ENCODE results near the gene CFAP69.
"Not testable (repeated sequence)": the region's sequence is repeated elsewhere in the genome, so short reads cannot be mapped to it uniquely, and the experiment has no call there.

CFAP69 gene

DNA sequence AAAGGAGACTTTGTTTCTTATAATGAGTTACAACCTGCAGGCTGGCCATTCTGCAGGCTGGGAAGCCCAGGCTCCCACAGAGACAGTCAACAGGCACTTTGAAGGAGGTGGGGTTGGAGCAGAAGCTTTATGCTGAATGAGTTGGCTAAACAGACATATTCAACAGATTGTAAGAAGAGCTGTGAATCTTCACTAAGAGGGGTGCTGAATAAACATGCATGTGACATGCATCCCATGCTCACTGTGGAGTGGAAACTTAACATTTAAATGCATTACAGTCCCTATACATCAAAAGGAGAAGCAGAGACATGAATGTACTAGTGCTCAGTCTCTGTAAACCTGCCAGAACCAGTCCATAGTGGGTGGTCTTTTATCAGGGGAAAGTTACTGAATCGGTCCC lies 1.4 kb upstream of the CFAP69 start:
- Mint-ChIP-seq H3K36me3 (no peaks in the 10 kb centered on the region), H3K9me3 (no peaks in the 10 kb centered on the region), H3K4me3 (peak overlapping the region; percentile 80), H3K4me1 (peaks cover 23% of the 10 kb centered on the region), H3K27me3 (no peaks in the 10 kb centered on the region), H3K27ac (no peak overlapping the region)
- ATAC-seq (ENCODE audit: low read depth) = no peak
- DNase-seq (ENCODE audit: low spot score in 2 of 2) = no peak

GRCh38 chr7:90244565-90244908 lies 437 bp upstream of the CFAP69 start:
- Mint-ChIP-seq H3K4me3 (peak overlapping the region; percentile 95), H3K4me1 (peaks cover 27% of the 10 kb centered on the region), H3K36me3 (no peaks in the 10 kb centered on the region), H3K27ac (peak overlapping the region; percentile 92), H3K27me3 (no peaks in the 10 kb centered on the region), H3K9me3 (peaks cover 2% of the 10 kb centered on the region)
- ATAC-seq (ENCODE audit: low read depth) (no peak), DNase-seq (ENCODE audit: low spot score in 2 of 2) (no peak)

- Mint-ChIP-seq H3K4me3 (peak overlapping the region; percentile 95), H3K27ac (peak overlapping the region; percentile 92), H3K9me3 (peaks cover 5% of the 10 kb centered on the region), H3K27me3 (peaks cover 2% of the 10 kb centered on the region), H3K36me3 (no peaks in the 10 kb centered on the region), H3K4me1 (peaks cover 24% of the 10 kb centered on the region)
- ATAC-seq (ENCODE audit: low read depth) = no peak
- no peak for DNase-seq (ENCODE audit: low spot score in 2 of 2)
Measured at GRCh38 chr7:90246171-90246570, 1.2 kb downstream of the CFAP69 start.

DNA sequence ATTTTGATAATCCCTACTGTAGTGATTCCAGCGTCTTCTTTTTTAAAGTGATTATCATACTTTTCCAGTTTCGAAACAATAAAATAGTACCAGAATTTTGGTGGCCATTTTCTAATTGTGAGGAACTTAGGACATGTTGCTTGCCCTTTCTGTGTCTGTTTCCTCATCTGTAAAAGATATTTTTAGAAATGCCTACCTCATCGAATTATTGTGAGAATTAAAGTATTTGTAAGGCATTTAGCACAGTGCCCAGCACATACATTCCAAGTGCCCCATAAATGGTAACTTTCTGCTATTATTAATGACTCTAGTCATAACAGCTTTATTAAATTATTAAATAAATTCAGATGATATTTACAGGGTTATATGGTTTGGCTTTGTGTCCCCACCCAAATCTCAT lies 3.7 kb downstream of the CFAP69 start:
- Mint-ChIP-seq H3K9me3 (peaks cover 5% of the 10 kb centered on the region), H3K4me1 (peaks cover 15% of the 10 kb centered on the region), H3K4me3 (no peak overlapping the region), H3K27me3 (peaks cover 3% of the 10 kb centered on the region), H3K27ac (no peak overlapping the region), H3K36me3 (no peaks in the 10 kb centered on the region)
- DNase-seq (ENCODE audit: low spot score in 2 of 2) (no peak), ATAC-seq (ENCODE audit: low read depth) (no peak)

DNA sequence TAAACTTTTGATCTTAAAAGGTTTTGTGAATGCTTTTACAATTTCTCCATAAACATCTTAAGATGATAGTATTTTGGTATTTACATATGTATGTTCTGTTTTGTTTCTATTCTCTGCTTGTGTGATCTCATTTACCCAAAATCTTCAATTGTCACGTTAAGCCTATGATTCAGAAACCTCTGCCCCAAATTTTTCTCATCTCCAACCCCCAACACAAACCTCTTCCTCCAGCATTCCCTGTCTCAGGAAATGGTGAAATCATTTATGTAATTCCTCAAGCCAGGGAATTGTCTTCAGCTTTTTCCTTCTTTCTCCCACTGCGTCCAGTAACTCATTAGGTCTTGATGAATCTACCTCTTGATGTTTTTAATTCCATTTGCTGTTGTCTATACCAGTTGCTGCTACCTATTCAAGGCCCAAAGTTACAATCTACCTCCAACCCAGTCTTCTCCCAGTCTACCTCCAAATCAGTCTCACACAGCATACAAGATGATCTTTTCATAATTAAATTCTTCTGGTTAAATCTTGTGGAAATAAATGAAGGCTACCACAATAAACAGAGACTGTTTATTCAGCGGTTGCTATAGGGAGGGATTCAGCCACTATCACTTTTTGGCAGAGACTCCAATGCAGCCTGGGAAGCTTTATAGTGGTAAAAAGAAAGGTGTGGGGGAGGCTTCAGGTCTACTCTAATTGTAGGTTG lies 5.8 kb downstream of the CFAP69 start:
- H3K4me1 Mint-ChIP-seq = peaks cover 4% of the 10 kb centered on the region

DNA sequence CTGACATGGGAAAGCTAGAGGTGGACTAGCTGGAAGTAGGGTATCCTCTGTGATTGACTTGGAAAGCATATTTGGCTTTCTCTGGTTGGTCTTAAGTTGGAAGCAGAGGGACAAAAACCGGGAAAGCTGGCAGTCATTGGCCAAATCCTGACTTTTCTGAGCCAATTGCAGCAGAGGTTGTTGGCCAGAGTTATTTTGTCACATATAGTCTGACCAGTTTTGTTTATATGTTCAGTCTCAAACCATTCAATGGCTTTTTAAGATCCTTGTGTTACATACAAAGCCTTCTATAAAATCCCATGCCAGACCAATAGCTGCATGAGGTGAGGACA lies 6.3 kb downstream of the CFAP69 start:
- no peak for ATAC-seq (ENCODE audit: low read depth)
- Mint-ChIP-seq H3K9me3 (peaks cover 5% of the 10 kb centered on the region), H3K27ac (no peak overlapping the region), H3K4me3 (no peak overlapping the region), H3K27me3 (peaks cover 17% of the 10 kb centered on the region), H3K4me1 (peaks cover 4% of the 10 kb centered on the region), H3K36me3 (no peaks in the 10 kb centered on the region)
- no peak for DNase-seq (ENCODE audit: low spot score in 2 of 2)

More for the DNA sequence above, 5.8 kb downstream of the CFAP69 start:
- Mint-ChIP-seq H3K27ac (no peak overlapping the region), H3K9me3 (peaks cover 5% of the 10 kb centered on the region), H3K4me3 (no peak overlapping the region), H3K36me3 (no peaks in the 10 kb centered on the region), H3K27me3 (peaks cover 12% of the 10 kb centered on the region)
- DNase-seq (ENCODE audit: low spot score in 2 of 2) (no peak), ATAC-seq (ENCODE audit: low read depth) (no peak)

GRCh38 chr7:90256011-90256410 lies 11.0 kb downstream of the CFAP69 start:
- not testable (repeated sequence) for H3K4me3 Mint-ChIP-seq; H3K27ac Mint-ChIP-seq; H3K4me1 Mint-ChIP-seq; H3K36me3 Mint-ChIP-seq; H3K9me3 Mint-ChIP-seq; DNase-seq (ENCODE audit: low spot score in 2 of 2); ATAC-seq (ENCODE audit: low read depth)
- H3K27me3 Mint-ChIP-seq = peaks cover 15% of the 10 kb centered on the region

GRCh38 chr7:90256778-90257177 lies 11.8 kb downstream of the CFAP69 start:
- no peaks in the 10 kb centered on the region for H3K36me3 Mint-ChIP-seq
- H3K27me3 Mint-ChIP-seq = peaks cover 15% of the 10 kb centered on the region
- DNase-seq (ENCODE audit: low spot score in 2 of 2) = no peak
- H3K27ac Mint-ChIP-seq = no peak overlapping the region
- H3K9me3 Mint-ChIP-seq = no peaks in the 10 kb centered on the region
- ATAC-seq (ENCODE audit: low read depth) = no peak
- H3K4me1 Mint-ChIP-seq = no peaks in the 10 kb centered on the region
- no peak overlapping the region for H3K4me3 Mint-ChIP-seq

DNA sequence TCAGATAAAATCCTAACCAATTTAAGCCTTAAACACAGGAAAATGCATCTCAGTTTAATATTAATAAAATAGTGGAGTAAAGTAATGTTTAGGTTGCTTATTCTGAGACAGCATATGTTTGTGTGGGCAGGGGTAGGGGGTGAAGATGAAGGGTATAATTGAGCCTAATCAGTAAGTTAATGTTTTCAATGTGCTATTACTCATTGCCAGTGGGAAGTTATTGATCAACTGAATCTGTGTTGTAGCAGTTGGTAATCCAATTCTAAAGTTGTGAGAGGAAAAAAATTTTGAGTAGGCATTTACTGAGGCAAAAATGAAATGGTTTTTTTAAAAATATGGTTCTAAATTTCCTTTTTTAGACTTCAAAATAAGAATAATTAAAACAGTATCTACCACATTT lies 16.5 kb downstream of the CFAP69 start:
- Mint-ChIP-seq H3K9me3 (no peaks in the 10 kb centered on the region), H3K27me3 (no peaks in the 10 kb centered on the region), H3K4me1 (no peaks in the 10 kb centered on the region), H3K36me3 (no peaks in the 10 kb centered on the region), H3K27ac (no peak overlapping the region), H3K4me3 (no peak overlapping the region)
- no peak for DNase-seq (ENCODE audit: low spot score in 2 of 2)
- no peak for ATAC-seq (ENCODE audit: low read depth)

DNA sequence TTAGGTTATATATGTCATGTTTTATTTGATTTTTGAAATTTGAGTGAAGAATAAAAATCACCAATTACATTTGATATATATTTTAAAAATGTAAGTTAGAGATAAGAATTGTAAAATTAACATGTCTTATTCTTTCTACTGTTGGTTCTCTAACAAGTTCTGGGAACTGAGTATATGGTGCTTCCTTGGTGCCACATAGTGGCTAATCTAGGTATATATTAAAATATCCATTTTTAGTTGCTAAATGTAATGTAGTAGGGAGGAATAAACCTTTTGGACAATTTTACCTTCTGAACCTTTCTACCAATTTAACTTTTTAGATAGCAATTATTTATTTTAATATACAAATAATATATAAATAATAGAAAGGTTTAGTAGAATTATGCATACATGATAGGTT lies 17.5 kb downstream of the CFAP69 start:
- H3K36me3 Mint-ChIP-seq = no peaks in the 10 kb centered on the region
- H3K4me1 Mint-ChIP-seq = no peaks in the 10 kb centered on the region
- no peaks in the 10 kb centered on the region for H3K27me3 Mint-ChIP-seq
- no peak overlapping the region for H3K4me3 Mint-ChIP-seq
- ATAC-seq (ENCODE audit: low read depth) (peak; percentile 67), DNase-seq (ENCODE audit: low spot score in 2 of 2) (no peak)
- no peaks in the 10 kb centered on the region for H3K9me3 Mint-ChIP-seq
- no peak overlapping the region for H3K27ac Mint-ChIP-seq

- H3K36me3 Mint-ChIP-seq = no peaks in the 10 kb centered on the region
- H3K4me3 Mint-ChIP-seq = no peak overlapping the region
- H3K27ac Mint-ChIP-seq = no peak overlapping the region
- no peaks in the 10 kb centered on the region for H3K4me1 Mint-ChIP-seq
- no peaks in the 10 kb centered on the region for H3K27me3 Mint-ChIP-seq
- no peaks in the 10 kb centered on the region for H3K9me3 Mint-ChIP-seq
- no peak for DNase-seq (ENCODE audit: low spot score in 2 of 2)
- ATAC-seq (ENCODE audit: low read depth) = no peak
Measured at GRCh38 chr7:90266808-90267207, 21.8 kb downstream of the CFAP69 start.

DNA sequence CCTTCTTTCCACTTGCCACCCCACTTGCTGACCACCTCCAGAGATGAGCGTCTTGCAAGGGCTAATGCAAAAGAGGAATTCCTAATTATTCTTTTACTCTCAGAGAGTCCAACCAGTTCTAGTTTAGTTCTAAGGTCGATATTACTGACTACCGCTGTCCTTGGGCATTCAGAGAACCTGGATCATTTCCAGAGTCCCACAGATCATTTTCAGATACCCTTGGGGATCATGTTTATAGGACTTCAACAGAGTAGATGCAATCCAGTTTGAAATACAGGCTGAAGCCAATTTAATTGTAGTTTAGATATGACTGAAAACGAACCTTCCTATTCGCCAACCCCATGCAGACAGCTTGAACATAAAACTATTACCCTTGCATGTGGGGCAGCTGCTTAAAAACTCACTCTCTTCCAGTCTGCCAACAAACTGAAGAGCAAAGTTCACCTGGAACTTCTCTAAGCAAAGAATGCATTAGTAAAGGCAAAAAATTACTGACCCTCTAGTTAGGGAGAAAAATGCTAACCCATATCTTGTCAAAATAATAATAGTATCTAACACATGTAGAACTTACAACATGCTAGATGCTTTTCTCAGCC lies 22.4 kb downstream of the CFAP69 start:
- no peak for ATAC-seq (ENCODE audit: low read depth)
- no peaks in the 10 kb centered on the region for H3K4me1 Mint-ChIP-seq
- H3K27me3 Mint-ChIP-seq = no peaks in the 10 kb centered on the region
- no peaks in the 10 kb centered on the region for H3K9me3 Mint-ChIP-seq
- no peaks in the 10 kb centered on the region for H3K36me3 Mint-ChIP-seq
- no peak overlapping the region for H3K27ac Mint-ChIP-seq
- DNase-seq (ENCODE audit: low spot score in 2 of 2) = no peak
- H3K4me3 Mint-ChIP-seq = no peak overlapping the region

DNA sequence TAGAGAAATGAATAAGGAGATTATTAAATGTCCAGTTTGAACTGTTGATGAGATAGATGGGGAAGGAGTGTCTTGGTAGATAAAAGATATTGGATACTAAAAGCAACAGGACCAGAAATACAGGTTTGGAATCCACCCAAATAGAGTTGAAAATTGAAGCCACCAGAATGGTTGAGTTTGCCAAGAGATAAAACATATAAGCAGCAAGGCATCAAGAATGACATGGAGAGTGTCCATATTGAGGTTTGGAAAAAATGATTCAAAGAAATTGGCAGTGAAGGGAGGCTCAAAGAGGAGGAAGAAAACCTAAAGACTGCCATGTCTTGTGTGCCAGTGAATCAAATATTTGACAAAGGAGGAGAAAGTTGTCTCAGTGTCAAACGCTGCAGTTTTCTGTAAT lies 24.2 kb downstream of the CFAP69 start:
- H3K4me1 Mint-ChIP-seq = no peaks in the 10 kb centered on the region
- DNase-seq (ENCODE audit: low spot score in 2 of 2) = no peak
- no peak overlapping the region for H3K27ac Mint-ChIP-seq
- no peak for ATAC-seq (ENCODE audit: low read depth)
- H3K4me3 Mint-ChIP-seq = no peak overlapping the region
- H3K36me3 Mint-ChIP-seq = no peaks in the 10 kb centered on the region
- H3K27me3 Mint-ChIP-seq = no peaks in the 10 kb centered on the region
- H3K9me3 Mint-ChIP-seq = no peaks in the 10 kb centered on the region

DNA sequence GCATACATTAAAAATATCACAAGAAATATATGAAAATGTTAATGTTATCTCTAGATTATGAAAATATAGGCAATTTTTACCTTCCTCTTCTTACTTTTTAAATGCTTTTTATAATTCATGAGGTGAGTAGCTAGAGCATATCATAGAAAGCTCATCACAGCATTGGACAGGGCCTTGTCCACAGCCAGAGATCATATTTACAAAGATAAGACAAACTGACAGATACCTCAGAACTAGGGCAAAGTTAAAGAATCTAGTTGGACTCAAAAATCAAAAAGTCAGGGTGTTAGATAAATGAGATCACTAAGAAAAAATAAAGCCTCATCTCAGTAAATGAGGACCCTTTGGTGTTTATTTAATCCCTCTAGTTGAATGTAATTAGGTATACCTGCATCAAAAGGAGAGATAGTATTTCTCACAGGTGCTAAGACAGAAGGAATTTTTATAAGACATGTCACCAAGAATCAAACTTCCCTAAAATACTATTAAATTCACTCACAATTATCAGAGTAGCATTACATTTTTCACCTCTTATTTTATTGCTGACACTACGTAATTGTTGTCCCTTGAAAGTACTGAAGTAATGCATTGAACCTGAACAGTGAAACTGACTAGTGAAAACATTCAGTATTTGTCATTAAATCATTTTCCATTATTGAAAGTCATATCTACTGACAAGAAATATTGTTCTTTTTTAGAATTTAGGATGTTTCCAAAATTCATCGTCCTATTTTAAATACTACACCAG lies 25.6 kb downstream of the CFAP69 start:
- Mint-ChIP-seq H3K27me3 (no peaks in the 10 kb centered on the region), H3K4me3 (no peak overlapping the region), H3K9me3 (no peaks in the 10 kb centered on the region), H3K4me1 (no peaks in the 10 kb centered on the region), H3K36me3 (no peaks in the 10 kb centered on the region), H3K27ac (no peak overlapping the region)
- no peak for ATAC-seq (ENCODE audit: low read depth)
- no peak for DNase-seq (ENCODE audit: low spot score in 2 of 2)

DNA sequence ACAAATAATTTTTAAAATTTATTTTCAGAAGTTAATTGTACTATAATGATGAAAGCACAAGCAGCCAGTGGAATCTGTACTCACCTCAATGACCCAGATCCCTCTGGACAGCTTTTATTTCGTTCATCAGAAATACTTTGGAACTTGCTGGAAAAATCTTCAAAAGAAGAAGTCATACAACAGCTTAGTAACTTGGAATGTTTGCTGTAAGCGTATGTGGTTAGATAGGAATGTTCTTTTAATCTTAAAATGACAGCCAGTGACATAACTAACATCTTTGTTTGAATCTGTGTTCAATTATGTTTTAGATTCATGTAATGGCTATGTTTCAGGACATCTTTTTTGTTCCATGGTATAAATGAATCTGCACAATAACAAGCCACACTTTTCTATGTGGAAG lies 26.8 kb downstream of the CFAP69 start:
- no peaks in the 10 kb centered on the region for H3K4me1 Mint-ChIP-seq
- H3K27ac Mint-ChIP-seq = no peak overlapping the region
- DNase-seq (ENCODE audit: low spot score in 2 of 2) (no peak), ATAC-seq (ENCODE audit: low read depth) (no peak)
- no peaks in the 10 kb centered on the region for H3K36me3 Mint-ChIP-seq
- H3K4me3 Mint-ChIP-seq = no peak overlapping the region
- no peaks in the 10 kb centered on the region for H3K9me3 Mint-ChIP-seq
- H3K27me3 Mint-ChIP-seq = no peaks in the 10 kb centered on the region

Measured in memory B cell (primary cell).